Chondrocyte (in vitro differentiated cells): ENCODE data around the gene CMC2. TPM values are rescaled to one million over a fixed set of nuclear protein-coding genes. Genes with fewer than 3 reads are reported as not detected.

ENCODE experiments used
- DNase-seq: peaks from one replicate; pipeline ENCODE4 v3.0.0; 2021; ENCODE audit warnings: mixed read lengths, low spot score
- H3K27ac Mint-ChIP-seq: one replicate; pipeline ENCODE4 v1.8.0; 2021; ENCODE audit warnings: mild to moderate bottlenecking, moderate library complexity, mixed read lengths; ENCODE audit not compliant: unreplicated experiment
- H3K27me3 Mint-ChIP-seq: 2 replicates; pipeline ENCODE4 v1.8.0; 2021; ENCODE audit warnings: low read depth, mixed read lengths
- H3K36me3 Mint-ChIP-seq: 2 replicates; pipeline ENCODE4 v1.8.0; 2021; ENCODE audit warnings: low read depth, mixed read lengths
- H3K4me1 Mint-ChIP-seq: 2 replicates; pipeline ENCODE4 v1.8.0; 2021; ENCODE audit warnings: low read depth, mild to moderate bottlenecking, mixed read lengths
- H3K4me3 Mint-ChIP-seq: one replicate; pipeline ENCODE4 v1.8.0; 2021; ENCODE audit warnings: mild to moderate bottlenecking, moderate library complexity, mixed read lengths; ENCODE audit not compliant: unreplicated experiment
- H3K9me3 Mint-ChIP-seq: 2 replicates; pipeline ENCODE4 v1.8.0; 2021; ENCODE audit warnings: low read depth, mixed read lengths
- total RNA-seq: library from RNA; stranded (reverse); gene quantifications from 3 replicates; pipeline ENCODE4 v1.2.1, GENCODE V29; 2021
- TF ChIP-seq, protein P1 (sequence below): fragments of 200-600 bp; sonication (generic); IDR thresholded peaks from 2 replicates; pipeline ENCODE4 v1.5.0; 2021; ENCODE audit warnings: antibody characterized with exemption, mild to moderate bottlenecking, moderate library complexity

The CMC2 gene
- total RNA-seq, 1 donor from 2014 or later = 45.8 TPM

DNA sequence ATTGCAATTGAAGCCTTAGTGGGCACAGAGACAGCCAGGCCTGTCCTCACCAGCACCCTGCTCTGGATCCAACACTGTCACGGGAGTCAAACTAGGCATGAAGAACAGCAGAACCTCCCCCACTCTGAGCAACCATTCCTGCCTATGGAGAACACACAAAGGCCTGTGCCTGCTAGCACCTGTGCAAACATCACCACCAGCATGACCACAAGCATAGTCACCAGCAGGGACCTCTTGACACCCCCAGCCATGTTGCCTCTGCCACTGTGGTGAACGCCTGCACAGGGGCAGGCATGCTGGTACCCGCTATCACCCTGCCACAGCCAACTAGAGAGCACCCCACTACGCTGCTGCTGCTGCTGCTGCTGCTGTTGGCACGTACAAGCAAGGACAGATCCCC is 51.7 kb downstream of the CMC2 start:
- Mint-ChIP-seq H3K9me3 (peaks cover 49% of the 10 kb centered on the region), H3K27me3 (no peaks in the 10 kb centered on the region), H3K36me3 (peaks cover 18% of the 10 kb centered on the region), H3K27ac (no peak overlapping the region), H3K4me1 (no peaks in the 10 kb centered on the region), H3K4me3 (no peak overlapping the region)
- TF ChIP-seq, protein P1, sequence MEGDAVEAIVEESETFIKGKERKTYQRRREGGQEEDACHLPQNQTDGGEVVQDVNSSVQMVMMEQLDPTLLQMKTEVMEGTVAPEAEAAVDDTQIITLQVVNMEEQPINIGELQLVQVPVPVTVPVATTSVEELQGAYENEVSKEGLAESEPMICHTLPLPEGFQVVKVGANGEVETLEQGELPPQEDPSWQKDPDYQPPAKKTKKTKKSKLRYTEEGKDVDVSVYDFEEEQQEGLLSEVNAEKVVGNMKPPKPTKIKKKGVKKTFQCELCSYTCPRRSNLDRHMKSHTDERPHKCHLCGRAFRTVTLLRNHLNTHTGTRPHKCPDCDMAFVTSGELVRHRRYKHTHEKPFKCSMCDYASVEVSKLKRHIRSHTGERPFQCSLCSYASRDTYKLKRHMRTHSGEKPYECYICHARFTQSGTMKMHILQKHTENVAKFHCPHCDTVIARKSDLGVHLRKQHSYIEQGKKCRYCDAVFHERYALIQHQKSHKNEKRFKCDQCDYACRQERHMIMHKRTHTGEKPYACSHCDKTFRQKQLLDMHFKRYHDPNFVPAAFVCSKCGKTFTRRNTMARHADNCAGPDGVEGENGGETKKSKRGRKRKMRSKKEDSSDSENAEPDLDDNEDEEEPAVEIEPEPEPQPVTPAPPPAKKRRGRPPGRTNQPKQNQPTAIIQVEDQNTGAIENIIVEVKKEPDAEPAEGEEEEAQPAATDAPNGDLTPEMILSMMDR = no peak
- no peak for DNase-seq

DNA sequence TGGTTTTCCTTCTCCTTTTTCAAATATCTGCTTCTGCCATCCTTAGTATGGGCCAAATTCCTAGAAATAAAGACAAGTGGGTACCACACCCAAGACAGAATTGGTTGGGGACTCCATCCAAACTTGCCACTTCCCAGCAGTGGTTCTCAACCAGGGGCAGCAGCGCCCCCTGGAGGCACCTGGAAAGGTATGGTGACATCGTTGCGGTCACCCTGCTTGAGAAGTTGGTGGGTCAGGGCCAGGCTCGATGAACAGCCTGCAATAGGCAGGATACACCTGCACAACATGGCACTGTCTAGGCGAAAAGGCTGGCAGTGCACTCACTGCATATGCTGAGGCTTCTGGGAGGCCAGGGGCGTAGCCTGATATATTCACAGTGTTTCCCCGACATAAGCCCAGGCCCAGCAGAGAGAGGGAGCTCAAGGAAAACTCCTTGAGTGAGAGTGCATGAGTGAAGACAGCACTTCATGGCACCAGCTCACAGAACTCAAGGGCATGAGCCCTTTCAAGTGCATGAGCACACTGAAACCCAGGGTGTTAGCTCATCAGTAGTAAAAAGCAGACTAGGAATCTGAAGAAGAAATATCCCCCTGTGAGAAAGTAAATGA is 57.7 kb downstream of the CMC2 start:
- DNase-seq = no peak
- no peak overlapping the region for H3K27ac Mint-ChIP-seq
- H3K36me3 Mint-ChIP-seq = peaks cover 3% of the 10 kb centered on the region
- no peak overlapping the region for H3K4me3 Mint-ChIP-seq
- TF ChIP-seq, protein P1 = peak; percentile 68
- peaks cover 11% of the 10 kb centered on the region for H3K27me3 Mint-ChIP-seq
- H3K9me3 Mint-ChIP-seq = peaks cover 6% of the 10 kb centered on the region
- H3K4me1 Mint-ChIP-seq = no peaks in the 10 kb centered on the region

DNA sequence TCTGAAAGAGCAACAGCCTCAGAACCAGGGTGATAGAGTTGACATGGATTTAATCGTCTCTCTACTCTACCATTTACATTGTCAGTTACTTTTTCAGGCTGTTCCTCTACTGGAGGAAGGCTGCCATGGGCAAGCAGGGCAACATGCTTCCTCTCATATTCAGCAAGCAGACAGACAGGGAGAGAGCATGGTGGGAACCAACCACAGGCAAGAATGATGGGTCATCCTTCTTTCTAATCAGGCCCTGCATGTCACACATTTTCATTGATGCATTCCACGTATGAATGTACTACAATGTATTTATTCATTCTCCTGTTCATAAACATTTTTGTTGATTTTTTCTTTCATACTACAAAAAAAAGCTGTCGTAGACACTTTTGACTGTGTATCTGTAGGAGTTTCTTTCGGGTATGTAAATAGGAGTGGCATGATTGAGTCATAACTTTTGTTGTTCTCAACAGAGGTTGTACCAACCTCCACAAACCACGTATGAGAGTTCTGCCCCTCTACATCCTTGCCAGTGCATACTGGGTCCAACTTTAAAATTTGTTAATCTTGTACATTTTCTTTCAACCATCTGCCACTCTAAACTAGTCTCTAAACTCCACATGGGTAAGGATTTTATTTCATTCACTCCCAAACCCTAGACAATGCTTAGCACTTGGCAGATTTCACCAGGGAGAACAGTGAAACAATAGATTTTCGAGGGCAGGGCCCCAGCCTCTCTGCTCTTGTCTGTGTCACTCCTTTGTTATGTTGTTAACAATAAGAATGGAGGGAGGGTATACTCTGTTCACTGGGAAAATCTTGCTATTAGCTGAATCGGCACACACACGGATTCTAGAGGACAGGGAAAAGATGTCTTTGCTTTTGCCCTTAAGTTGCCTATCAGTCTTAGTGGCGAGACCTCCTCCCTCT is 58.7 kb downstream of the CMC2 start:
- Mint-ChIP-seq H3K4me1 (no peaks in the 10 kb centered on the region), H3K27me3 (peaks cover 11% of the 10 kb centered on the region), H3K4me3 (no peak overlapping the region), H3K27ac (no peak overlapping the region), H3K9me3 (peaks cover 6% of the 10 kb centered on the region), H3K36me3 (peaks cover 3% of the 10 kb centered on the region)
- TF ChIP-seq, protein P1 = no peak
- no peak for DNase-seq

DNA sequence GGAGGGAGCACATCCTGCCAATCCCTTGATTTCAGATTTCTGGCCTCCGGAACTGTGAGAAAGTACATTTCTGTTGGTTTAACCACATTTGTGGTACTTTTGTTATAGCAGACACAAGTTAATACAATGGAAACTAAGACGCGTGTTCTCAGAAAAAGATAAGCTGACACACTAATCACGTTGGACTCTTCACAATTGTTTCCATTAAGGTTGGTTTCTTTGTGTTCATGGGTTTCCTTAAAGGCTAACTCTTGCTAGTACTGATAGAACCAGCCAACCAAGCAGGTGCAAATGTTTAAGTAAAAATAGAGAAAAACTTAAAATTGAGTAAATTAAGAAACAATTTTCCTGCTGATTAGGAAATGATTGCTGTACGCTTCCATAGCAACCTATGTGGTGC is 59.4 kb downstream of the CMC2 start:
- Mint-ChIP-seq H3K36me3 (peaks cover 3% of the 10 kb centered on the region), H3K4me3 (no peak overlapping the region), H3K4me1 (no peaks in the 10 kb centered on the region), H3K27ac (no peak overlapping the region), H3K27me3 (peaks cover 11% of the 10 kb centered on the region), H3K9me3 (peaks cover 4% of the 10 kb centered on the region)
- TF ChIP-seq, protein P1 = no peak
- DNase-seq = no peak

DNA sequence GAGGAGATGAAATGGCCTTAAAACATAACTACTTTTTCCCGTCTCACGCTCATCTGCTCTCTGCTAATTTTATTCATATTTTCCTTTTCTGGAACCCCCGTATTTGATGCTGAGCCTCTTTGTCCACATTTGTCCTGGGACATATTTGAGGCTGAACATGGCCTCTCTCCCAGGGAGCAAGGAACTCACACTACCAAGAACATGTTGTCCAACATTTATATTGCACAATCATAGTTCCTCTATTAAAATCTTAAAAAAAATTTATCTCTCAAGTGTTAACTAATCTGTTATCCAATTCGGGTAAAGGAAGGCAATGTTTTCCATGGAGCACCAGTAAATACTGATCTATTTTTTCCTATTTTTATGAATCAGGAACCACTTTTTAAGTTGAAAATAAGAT is 60.2 kb downstream of the CMC2 start:
- Mint-ChIP-seq H3K27me3 (peaks cover 11% of the 10 kb centered on the region), H3K9me3 (no peaks in the 10 kb centered on the region), H3K4me3 (no peak overlapping the region), H3K4me1 (no peaks in the 10 kb centered on the region), H3K36me3 (peaks cover 3% of the 10 kb centered on the region), H3K27ac (no peak overlapping the region)
- no peak for DNase-seq
- TF ChIP-seq, protein P1 = no peak
